SK-N-SH (cell line): ENCODE measurements around the gene STX2. TPM values are rescaled to one million over a fixed set of nuclear protein-coding genes. Genes with fewer than 3 reads are reported as not detected.

Experiments used
- CTCF ChIA-PET: fragments of 300-600, 350-600 bp; formaldehyde crosslinking; extraction: SDS; loops from one replicate; lab custom pipeline; 2021; lab: Yijun Ruan, JAX
- POLR2A ChIA-PET: fragments of 350-600 bp; sonication (Branson Sonifier 250); formaldehyde crosslinking; extraction: SDS; loops from one replicate; lab custom pipeline; 2020; ENCODE audit warnings: antibody characterized with exemption, inconsistent platforms; lab: Yijun Ruan, JAX
- DNase-seq: peaks from one replicate; pipeline ENCODE4 v3.0.0; 2012
- H2AFZ ChIP-seq: fragments of 200-600 bp; sonication (generic); 2 replicates; pipeline ENCODE4 v1.8.1; 2016; ENCODE audit warnings: antibody characterized with exemption, mild to moderate bottlenecking, low read depth
- H3F3A ChIP-seq: fragments of 200-600 bp; sonication (generic); replicated peaks from 2 replicates; pipeline ENCODE3; 2016; ENCODE audit warnings: antibody characterized with exemption, mild to moderate bottlenecking; ENCODE audit not compliant: insufficient read depth
- H3K27ac ChIP-seq, 2 experiments: fragments of 200-500 bp in 1 of 2; fragments of 200-600 bp in 1 of 2; sonication (Bioruptor generic) in 1 of 2; sonication (generic), shearing (Covaris generic) in 1 of 2; 2 replicates each; pipeline versions ENCODE4 v1.5.1 to v1.6.1; 2014 to 2016; ENCODE audit warnings: low read depth in 2 of 2, inconsistent platforms in 1 of 2, low read length in 1 of 2, mild to moderate bottlenecking in 1 of 2, mixed read lengths in 1 of 2
- H3K27me3 ChIP-seq: fragments of 200-600 bp; sonication (generic), shearing (Covaris generic); 2 replicates; pipeline ENCODE4 v1.6.1; 2016; ENCODE audit warnings: mixed run types; ENCODE audit not compliant: insufficient read depth
- H3K36me3 ChIP-seq, 2 experiments: fragments of 200-500 bp in 1 of 2; fragments of 200-600 bp in 1 of 2; sonication (Bioruptor generic) in 1 of 2; sonication (generic) in 1 of 2; replicated peaks in 1 of 2; 2 replicates each; pipeline versions ENCODE3 to v1.5.1; 2014 to 2016; ENCODE audit warnings: low read length in 1 of 2, mild to moderate bottlenecking in 1 of 2; ENCODE audit not compliant: insufficient read depth in 2 of 2, control insufficient read depth in 1 of 2
- H3K4me1 ChIP-seq, 2 experiments: fragments of 200-500 bp in 1 of 2; fragments of 200-600 bp in 1 of 2; sonication (Bioruptor generic) in 1 of 2; sonication (generic), shearing (Covaris generic) in 1 of 2; 2 replicates each; pipeline versions ENCODE4 v1.5.1 to v1.6.1; 2014 to 2016; ENCODE audit warnings: low read depth in 1 of 2, low read length in 1 of 2, mixed run types in 1 of 2; ENCODE audit not compliant: insufficient read depth in 2 of 2, control insufficient read depth in 1 of 2
- H3K4me2 ChIP-seq: fragments of 200-600 bp; sonication (generic), shearing (Covaris generic); 2 replicates; pipeline ENCODE4 v1.6.1; 2017; ENCODE audit warnings: mixed run types
- H3K4me3 ChIP-seq, 2 experiments: fragments of 200-500 bp in 1 of 2; fragments of 200-600 bp in 1 of 2; sonication (Bioruptor generic) in 1 of 2; sonication (generic), shearing (Covaris generic) in 1 of 2; 2 replicates each; pipeline versions ENCODE4 v1.5.1 to v1.8.1; 2014 to 2016; ENCODE audit warnings: low read depth in 2 of 2, inconsistent platforms in 1 of 2, low read length in 1 of 2, mild to moderate bottlenecking in 1 of 2, mixed read lengths in 1 of 2, moderate library complexity in 1 of 2
- H3K79me2 ChIP-seq: fragments of 200-600 bp; sonication (generic); 2 replicates; pipeline ENCODE4 v1.8.1; 2017; ENCODE audit warnings: mild to moderate bottlenecking; ENCODE audit not compliant: insufficient read depth
- H3K9ac ChIP-seq: fragments of 200-600 bp; sonication (generic); 2 replicates; pipeline ENCODE4 v1.6.1; 2017; ENCODE audit warnings: mixed run types
- H3K9me2 ChIP-seq: fragments of 200-600 bp; sonication (generic); 2 replicates; pipeline ENCODE4 v1.6.1; 2017; ENCODE audit warnings: mixed run types
- H3K9me3 ChIP-seq: fragments of 200-600 bp; sonication (generic); 2 replicates; pipeline ENCODE4 v1.6.1; 2017; ENCODE audit warnings: mixed run types, mild to moderate bottlenecking, moderate library complexity
- H4K20me1 ChIP-seq: fragments of 200-600 bp; sonication (generic); 2 replicates; pipeline ENCODE4 v1.6.1; 2017; ENCODE audit warnings: mild to moderate bottlenecking, mixed run types; ENCODE audit not compliant: insufficient read depth
- CHD2 ChIP-seq: fragments of 150-350 bp; IDR thresholded peaks from 2 replicates; pipeline ENCODE4 v1.6.1; 2018; ENCODE audit warnings: low read length; ENCODE audit not compliant: partially characterized antibody
- CTCF ChIP-seq: fragments of 200-600 bp; sonication (generic); IDR thresholded peaks from 2 replicates; pipeline ENCODE4 v1.6.1; 2017; ENCODE audit warnings: antibody characterized with exemption, mild to moderate bottlenecking, moderate library complexity
- ELF1 ChIP-seq: IDR thresholded peaks from 2 replicates; pipeline ENCODE4 v1.4.0; 2012
- EP300 ChIP-seq, 2 experiments: IDR thresholded peaks; 2 replicates each; pipeline versions ENCODE4 v1.4.0 to v1.6.1; 2012; ENCODE audit warnings: borderline replicate concordance in 1 of 2, low read depth in 1 of 2, low read length in 1 of 2
- FOXJ3 ChIP-seq: sonication (generic); formaldehyde crosslinking; IDR thresholded peaks from 2 replicates; pipeline ENCODE4 v1.5.1; 2020; ENCODE audit warnings: mild to moderate bottlenecking, missing genetic modification reagents
- JUND ChIP-seq: IDR thresholded peaks from 2 replicates; pipeline ENCODE4 v1.4.0; 2012
- MEF2A ChIP-seq: IDR thresholded peaks from 2 replicates; pipeline ENCODE4 v1.4.0; 2012; ENCODE audit warnings: low read depth, borderline replicate concordance
- MXI1 ChIP-seq: IDR thresholded peaks from 2 replicates; pipeline ENCODE4 v1.6.1; 2012; ENCODE audit warnings: mild to moderate bottlenecking, low read depth, low read length, improper control_type of control experiment
- NFIC ChIP-seq: IDR thresholded peaks from 2 replicates; pipeline ENCODE4 v1.4.0; 2012; ENCODE audit warnings: borderline replicate concordance
- NRF1 ChIP-seq: IDR thresholded peaks from 2 replicates; pipeline ENCODE4 v1.6.1; 2012; ENCODE audit warnings: low read depth, mild to moderate bottlenecking, low read length
- POLR2AphosphoS5 ChIP-seq: IDR thresholded peaks from 2 replicates; pipeline ENCODE4 v1.6.1; 2012; ENCODE audit warnings: low read depth, low read length
- RAD21 ChIP-seq: IDR thresholded peaks from 2 replicates; pipeline ENCODE4 v1.6.1; 2012; ENCODE audit warnings: mild to moderate bottlenecking, low read length
- RFX5 ChIP-seq: IDR thresholded peaks from 2 replicates; pipeline ENCODE4 v1.6.1; 2012; ENCODE audit warnings: mild to moderate bottlenecking, improper control_type of control experiment, low read length
- SIN3A ChIP-seq: IDR thresholded peaks from 2 replicates; pipeline ENCODE4 v1.6.1; 2012; ENCODE audit warnings: low read depth, mild to moderate bottlenecking, low read length, moderate library complexity, borderline replicate concordance
- TAF1 ChIP-seq: IDR thresholded peaks from 2 replicates; pipeline ENCODE4 v1.6.1; 2012; ENCODE audit warnings: low read depth, mild to moderate bottlenecking, low read length, moderate library complexity, borderline replicate concordance
- USF1 ChIP-seq: IDR thresholded peaks from 2 replicates; pipeline ENCODE4 v1.4.0; 2012; ENCODE audit warnings: low read depth, borderline replicate concordance
- USF2 ChIP-seq: fragments of 150-350 bp; IDR thresholded peaks from 2 replicates; pipeline ENCODE4 v1.6.1; 2017; ENCODE audit warnings: antibody characterized with exemption, low read length, low read depth, borderline replicate concordance
- YY1 ChIP-seq: IDR thresholded peaks from 2 replicates; pipeline ENCODE4 v1.4.0; 2012; ENCODE audit warnings: low read depth, mild to moderate bottlenecking
- ZBTB33 ChIP-seq: IDR thresholded peaks from 2 replicates; pipeline ENCODE4 v1.4.0; 2012; ENCODE audit warnings: low read depth, borderline replicate concordance
- WGBS: methylation state at CpG from one replicate; pipeline ENCODE4 v1.1.6; 2017; ENCODE audit warnings: low lambda C conversion rate; 5-methylcytosine and 5-hydroxymethylcytosine counted together
- polyA plus RNA-seq, 3 experiments: library from polyadenylated mRNA; depleted of rRNA; stranded (reverse); fragments of >200 nt; gene quantifications; 2 replicates each; pipeline ENCODE4 v1.2.3, GENCODE V29; 2012

The STX2 gene
- polyA plus RNA-seq, 1 of the 3 experiments (the other 2 are of a cell fraction), result 25.1 TPM

- ChIA-PET CTCF (no interaction called here), POLR2A (no interaction called here)
- Histone ChIP-seq H3K9me2 (no peaks in the 10 kb centered on the region), H3K4me1 (peaks cover 9 to 11% of the 10 kb centered on the region in 2 experiments; a peak in 3 of 4 replicates), H4K20me1 (peaks cover 49% of the 10 kb centered on the region), H3K36me3 (peaks cover 48 to 52% of the 10 kb centered on the region in 2 experiments), H3K9me3 (no peaks in the 10 kb centered on the region), H3K79me2 (peaks cover 47% of the 10 kb centered on the region), H3K4me3 (no peak overlapping the region), H3K27ac (no peak overlapping the region), H3K27me3 (no peaks in the 10 kb centered on the region), H3K9ac (no peak overlapping the region), H3F3A (peaks cover 58% of the 10 kb centered on the region), H2AFZ (no peak overlapping the region), H3K4me2 (peak overlapping the region; percentile 94; the same call in 1 of the 2 replicates)
- WGBS, result 89% methylated on average over 5 of the region's 5 CpGs
- TF ChIP-seq MEF2A (no peak), USF2 (no peak), USF1 (no peak), NRF1 (no peak), SIN3A (no peak), RFX5 (no peak), MXI1 (no peak), TAF1 (no peak), POLR2AphosphoS5 (no peak), JUND (no peak), YY1 (no peak), CHD2 (no peak), ELF1 (no peak), RAD21 (no peak), CTCF (no peak), NFIC (no peak), ZBTB33 (no peak), FOXJ3 (CRISPR knock-in tag) (no peak), EP300 (IDR thresholded peaks at IDR 0.05; ENCODE audit: borderline replicate concordance in 1 of 2, low read depth in 1 of 2, low read length in 1 of 2) (no peak)
- no peak for DNase-seq
Observed at GRCh38 chr12:130875193-130875592, 36.1 kb upstream of the STX2 start.
